GM19455 (cell line): ENCODE results near the gene CCDC39.
"Not testable (repeated sequence)": the region's sequence is repeated elsewhere in the genome, so short reads cannot be mapped to it uniquely, and the experiment has no call there.

Experiments used
- ATAC-seq: cut with Tn5 transposase; IDR thresholded peaks from one replicate; pipeline ENCODE4 v1.9.1; 2021; ENCODE audit not compliant: unreplicated experiment

Gene CCDC39

DNA sequence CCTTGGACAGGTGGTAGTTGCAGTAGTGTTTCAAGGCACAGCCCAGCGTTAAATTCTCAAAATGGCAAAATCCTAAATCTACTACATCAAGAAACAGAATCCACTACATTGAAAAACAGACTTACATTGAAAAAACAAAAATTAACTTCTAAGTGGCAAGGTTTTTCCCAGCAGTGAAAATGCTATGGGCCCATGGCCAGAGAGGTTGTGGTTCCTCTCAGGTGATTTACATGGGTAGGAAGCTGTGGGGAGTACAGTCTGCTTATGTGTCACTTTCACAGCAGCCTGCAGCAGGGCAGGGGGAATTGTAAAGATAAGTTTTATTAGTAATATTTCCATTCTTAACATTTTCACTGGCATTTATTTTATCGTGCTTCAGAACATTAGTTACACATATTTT is 52.4 kb downstream of the CCDC39 start:
- peak; percentile 82 for ATAC-seq

DNA sequence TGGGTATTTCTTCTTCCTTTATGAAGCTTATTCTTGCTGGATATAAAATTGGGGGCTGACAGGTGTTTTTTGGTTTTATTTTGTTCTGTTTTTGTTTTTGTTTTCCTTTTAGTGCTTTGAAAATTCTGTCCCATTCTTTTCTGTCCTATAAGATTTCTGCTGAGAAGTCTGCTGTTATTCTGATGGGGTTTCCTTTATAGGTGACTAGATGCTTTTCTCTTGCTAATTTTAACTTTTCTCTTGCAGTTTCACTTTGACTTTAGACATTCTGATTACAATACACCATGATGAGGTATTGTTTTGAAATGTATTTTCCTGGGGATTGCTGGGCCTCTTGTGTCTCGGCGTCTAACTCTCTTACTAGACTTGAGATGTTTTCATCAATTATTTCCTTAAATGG is 54.6 kb downstream of the CCDC39 start:
- peak; percentile 48 for ATAC-seq

DNA sequence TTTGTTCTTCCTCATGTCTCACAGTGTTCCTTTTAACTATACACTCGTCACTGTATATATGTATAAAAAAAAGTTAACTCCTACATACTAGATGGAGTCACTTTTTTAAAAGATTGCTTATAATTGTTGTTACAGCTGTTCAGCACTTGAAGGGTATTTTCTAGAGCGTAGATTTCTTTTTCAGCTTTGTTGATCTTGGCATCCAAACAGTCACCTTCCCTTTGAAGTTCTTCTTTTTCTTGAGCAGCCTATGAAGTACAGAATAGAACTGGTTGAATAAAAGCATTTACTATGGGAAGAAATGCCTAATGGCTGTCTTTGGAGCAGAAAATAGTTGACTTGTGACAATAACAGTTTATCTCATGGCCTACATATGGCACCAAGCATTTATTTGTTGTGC is 59.6 kb downstream of the CCDC39 start:
- no peak for ATAC-seq

DNA sequence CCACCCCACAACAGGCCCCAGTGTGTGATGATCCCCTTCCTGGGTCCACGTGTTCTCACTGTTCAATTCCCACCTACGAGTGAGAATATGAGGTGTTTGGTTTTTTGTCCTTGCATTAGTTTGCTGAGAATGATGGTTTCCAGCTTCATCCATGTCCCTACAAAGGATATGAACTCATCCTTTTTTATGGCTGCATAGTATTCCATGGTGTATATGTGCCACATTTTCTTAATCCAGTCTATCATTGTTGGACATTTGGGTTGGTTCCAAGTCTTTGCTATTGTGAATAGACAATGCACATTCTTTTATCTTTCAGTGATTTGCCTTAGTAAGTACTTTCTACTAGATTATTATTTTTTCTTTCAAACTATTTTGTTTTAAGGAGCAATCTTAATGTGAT is 60.7 kb downstream of the CCDC39 start:
- ATAC-seq, result not testable (repeated sequence)

DNA sequence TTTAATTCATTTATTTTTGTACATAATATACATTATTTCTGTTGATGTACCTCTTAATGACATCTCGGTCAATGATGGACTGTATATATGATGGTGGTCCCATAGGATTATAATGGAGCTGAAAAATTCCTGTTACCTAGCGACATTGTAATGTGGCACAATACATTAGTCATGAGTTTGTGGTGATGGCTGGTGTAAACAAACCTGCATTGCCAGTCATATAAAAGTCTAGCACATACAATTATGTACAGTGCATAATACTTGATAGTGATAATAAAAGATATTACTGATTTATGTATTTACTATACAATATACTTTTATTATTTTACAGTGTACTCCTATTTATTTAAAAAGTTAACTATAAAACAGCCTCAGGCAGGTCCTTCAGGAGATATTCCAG is 62.2 kb downstream of the CCDC39 start:
- ATAC-seq, result no peak

DNA sequence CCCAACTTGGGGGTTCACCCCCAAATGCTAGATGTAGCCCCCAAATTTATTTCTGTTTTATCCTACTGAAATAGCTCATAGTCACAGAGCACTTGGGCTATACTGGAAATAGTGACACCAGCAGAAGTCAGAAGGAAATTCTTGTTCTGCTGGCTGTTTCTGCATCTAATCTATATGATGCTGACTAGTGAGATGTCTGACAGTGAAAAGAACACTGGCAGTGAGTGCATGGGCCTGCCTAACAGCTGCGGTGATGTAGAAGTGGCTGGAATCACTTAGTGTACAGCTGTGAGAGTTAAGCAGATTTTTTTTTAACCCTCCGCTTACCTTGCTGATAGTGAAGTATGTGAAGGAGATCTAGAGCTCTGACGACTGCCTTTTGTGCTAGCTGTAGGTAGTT is 63.3 kb downstream of the CCDC39 start:
- ATAC-seq, result no peak

DNA sequence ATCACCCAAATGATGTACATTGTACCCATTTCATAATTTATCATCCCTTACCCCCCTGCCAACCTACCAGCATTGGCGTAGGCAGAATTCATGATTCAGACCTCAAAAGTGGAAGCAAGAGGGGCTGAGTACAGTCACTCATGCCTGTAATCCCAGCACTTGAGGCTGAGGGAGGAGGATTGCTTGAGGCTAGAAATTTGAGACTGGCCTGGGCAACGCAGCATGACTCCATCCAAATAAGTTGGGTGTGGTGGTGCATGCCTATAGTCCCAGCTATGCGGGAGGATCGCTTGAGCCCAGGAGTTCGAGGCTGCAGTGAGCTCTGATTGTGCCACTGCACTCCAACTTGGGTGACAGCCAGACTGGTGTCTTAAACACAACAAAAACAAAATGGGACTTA is 66.9 kb downstream of the CCDC39 start:
- ATAC-seq, result no peak

DNA sequence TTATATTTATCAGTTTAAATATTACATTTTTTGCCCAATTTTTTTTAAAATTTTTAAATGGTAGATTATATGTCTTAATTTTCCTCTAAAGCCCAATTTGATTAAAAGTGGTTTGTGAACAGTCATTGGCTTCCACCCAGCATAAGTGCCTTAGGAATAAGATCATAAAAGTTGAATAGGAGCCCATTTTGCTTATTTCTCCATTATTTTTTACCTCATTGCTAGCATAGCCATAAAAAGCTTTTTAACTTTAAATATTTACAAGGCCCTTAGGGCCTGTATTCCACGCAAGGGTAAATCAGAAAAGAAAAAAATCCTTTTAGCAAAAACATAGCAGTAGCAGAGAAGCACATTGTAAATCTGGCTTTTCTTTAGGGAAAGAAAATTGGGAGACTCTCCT is 68.3 kb downstream of the CCDC39 start:
- ATAC-seq, result no peak

DNA sequence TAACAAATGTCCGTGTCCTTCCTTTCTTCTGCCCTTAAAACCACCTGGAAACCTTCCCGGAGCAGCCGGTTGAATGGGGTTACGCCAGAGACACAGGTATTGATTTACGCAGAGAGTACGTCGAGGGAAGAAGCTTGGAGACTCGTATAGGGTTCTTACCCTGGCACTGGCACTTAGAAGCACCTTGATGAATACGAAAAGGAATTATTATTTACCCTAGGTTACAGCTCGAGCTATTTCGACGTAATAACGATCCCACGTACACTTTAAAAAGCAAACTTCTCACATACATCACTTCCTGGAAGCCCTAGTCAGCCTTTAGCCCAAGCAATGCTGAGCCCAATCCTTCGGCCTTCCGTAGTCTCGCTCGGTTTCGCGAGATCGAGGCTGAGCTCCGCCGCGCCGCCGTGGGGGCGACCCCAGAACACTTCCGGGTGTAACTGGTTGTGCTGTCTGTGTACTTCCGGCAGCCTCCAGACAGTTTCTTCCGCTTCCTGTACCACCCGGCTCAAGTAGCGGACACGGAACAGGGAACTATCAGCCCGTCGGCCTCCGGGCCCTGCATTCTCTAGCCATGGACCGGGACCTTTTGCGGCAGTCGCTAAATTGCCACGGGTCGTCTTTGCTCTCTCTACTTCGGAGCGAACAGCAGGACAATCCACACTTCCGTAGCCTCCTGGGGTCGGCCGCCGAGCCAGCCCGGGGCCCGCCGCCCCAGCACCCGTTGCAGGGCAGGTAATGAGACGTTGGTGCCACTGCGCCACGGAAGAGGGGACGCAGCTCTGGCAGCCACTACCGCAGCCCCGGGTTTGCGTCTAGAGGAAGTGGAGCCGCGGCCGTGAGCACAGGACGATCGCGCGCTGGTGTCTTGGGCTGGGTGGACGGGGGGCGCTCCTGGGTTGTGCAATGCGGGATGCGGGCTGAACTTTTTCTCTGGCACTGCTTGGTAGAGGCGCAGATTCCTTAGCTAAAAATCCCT is 77.3 kb downstream of the CCDC39 start, which contains the start of gene TTC14:
Gene TTC14 (plus strand): TSS at position 476 of the 979 bp plus-strand sequence. CDS start 99 bp downstream, at position 575.
- peak; percentile 98 for ATAC-seq

DNA sequence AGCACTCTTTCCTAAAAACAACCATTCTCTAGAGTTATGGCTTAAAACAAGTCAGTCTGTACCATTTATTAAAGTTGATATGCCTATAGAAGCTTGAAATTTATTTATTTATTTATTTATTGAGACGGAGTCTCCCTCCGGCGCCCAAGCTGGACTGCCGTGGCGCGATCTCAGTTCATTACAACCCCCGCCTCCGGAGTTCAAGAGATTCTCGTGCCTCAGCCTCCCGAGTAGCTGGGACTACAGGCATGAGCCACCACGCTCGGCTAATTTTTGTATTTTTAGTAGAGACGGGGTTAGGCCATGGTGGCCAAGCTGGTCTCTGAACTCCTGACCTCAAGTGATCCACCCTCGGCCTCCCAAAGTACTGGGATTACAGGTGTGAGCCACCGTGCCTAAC is 78.8 kb downstream of the CCDC39 start:
- no peak for ATAC-seq

DNA sequence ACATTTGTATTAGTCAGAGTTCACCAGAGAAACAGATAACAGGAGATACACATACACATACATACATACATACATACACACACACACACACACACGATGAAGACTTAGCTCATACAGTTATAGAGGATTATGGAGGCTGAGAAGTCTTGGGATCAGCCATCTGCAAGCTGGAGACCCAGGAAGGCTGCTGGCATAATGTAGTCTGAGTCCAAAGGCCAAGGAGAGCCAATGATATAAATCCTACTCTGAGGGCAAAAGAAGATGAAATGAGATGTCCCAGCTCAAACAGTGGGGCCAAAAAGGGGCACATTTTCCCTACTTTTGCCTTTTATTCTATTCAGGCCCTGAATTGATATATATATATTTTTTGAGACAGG is 83.7 kb downstream of the CCDC39 start:
- no peak for ATAC-seq

DNA sequence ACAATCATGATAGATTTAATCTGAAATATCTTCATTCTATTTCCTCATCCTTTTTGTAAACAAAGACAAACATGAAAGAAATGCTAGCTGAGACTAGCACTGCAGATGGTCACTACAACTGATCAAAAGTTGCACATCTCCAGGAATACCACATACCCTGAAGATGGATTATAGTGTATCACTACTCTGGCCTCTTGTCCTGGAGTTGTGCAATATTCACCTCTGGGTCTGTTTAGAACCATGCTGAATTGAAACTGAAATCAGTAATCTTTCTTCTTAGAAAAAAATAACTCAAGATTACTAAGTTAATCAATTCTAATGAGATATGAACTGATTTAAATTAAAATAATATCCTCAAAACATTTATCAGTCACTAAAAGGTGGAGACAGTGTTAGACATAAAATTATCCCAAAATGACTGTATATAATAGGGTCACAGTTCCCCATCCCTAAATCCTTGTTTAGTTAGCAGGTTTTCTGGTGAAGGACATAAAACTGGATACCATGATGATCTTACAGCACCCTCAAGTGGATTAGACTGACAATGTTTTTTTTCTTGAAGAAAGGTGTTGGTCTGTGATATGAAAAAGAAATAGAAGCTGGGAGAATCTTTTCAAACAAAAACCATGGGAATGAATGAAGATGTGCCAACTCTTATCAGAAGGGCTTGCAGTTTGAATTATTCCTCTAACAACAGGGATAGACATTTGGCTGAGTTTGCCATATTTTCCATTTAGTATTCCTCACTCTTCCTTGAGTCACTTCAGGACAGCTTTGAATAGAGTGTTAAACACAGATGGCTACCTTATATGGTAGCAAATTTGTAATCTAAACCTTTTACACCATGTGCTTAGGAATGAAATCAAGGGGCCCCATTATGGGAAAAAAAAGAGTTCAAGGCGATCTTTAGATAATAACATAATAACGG is 84.4 kb downstream of the CCDC39 start:
- no peak for ATAC-seq

DNA sequence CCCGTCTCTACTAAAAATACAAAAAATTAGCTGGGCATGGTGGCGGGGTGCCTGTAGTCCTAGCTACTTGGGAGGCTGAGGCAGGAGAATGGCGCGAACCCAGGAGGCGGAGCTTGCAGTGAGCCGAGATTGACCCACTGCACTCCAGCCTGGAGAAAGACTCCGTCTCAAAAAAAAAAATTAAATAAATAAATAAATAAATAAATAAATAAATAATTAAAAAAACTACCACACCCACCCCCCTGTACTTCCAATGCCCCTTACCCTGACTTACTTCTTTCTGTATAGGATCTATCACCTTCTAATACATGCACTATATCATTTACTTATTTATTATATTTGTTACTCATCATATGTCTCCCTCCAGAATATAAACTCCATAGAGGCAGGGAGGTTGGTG is 85.7 kb downstream of the CCDC39 start:
- not testable (repeated sequence) for ATAC-seq

DNA sequence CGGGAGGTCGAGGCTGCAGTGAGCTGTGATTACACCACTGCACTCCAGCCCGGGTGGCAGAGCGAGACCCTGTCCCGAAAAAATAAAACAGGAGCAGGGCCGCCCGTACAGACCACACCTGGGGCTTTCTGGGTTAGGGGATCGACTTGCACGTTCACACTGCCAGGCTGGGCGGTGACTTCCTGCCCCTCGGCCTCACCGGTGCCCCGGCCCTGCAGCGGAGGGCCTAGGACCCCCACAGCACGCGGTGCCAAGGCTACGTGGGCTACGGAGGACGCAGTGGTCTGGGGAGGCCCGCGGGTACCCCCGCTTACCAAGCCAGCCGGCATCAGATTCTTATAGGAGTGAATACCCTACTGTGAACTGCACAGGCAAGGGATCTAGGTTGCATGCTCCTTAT is 88.9 kb downstream of the CCDC39 start:
- no peak for ATAC-seq

DNA sequence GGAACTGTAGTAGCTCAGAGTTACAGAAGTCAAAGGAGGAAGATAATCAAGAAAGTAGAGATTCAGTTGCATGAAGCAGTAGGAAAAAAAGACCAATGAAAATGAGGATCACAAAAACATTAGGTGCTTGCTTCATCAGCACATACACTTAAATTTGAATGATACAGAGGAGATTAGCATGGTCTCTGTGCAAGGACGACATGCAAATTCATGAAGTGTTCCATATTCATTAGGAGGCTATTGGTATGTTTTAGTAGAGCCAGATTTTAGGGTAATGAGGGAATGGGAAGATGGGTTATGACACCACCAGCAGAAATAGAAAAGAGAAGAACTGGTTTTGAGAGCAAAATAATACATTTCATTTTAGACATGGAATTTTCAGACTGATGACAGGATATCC is 98.4 kb downstream of the CCDC39 start:
- no peak for ATAC-seq

DNA sequence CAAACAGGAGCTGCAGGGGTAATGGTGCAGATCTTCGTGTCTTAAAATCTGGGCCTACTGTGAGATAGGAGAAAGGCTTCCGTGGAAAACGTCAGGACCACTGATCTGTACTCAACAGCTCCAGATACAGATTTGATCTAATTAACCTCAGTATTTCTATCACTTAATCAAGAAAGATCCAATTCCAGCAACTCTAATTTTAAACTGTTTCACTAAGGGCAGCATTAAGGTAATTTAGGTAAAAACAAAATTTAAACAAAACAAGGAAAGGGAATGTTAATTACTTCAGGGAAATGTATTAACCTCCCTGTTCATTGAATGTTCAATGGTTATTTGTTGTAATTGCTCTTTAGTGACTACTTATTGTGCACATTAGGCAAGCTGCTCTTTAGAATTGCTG is 103.7 kb downstream of the CCDC39 start:
- ATAC-seq, result no peak

DNA sequence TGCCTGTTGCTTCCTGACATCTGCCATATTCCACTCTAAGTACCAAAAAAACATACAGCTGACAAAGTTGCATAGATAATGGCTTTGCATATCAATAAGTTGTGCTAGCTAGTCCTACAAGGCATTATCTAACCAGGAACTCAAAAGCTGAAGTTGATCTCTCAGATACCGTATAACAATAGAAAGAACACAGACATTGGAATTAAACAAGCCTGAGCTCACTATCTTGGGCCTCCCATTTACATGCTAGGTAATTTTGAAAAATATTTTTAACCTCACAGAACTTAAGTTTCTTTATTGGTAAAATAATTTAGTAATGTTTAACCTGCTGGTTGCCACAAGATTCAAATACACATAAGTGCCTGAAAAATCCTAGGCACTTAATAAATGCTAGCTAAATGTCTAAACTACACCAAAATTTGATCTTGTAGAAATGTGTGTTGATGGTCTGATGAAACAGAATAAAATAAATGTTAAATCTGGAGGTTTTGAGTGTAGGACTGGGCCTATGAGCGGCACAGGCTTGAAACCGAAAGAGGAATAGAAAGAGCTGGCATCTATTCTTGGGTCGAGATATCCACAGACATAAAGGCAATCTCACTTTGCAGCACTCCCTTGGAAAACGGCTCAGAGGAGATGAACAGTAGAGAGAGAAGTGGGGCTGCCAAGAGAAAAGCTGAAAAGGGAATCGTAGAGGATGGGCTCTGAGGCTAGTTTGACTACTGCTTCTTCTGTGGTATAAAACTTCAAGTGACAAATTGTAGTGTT is 107.3 kb downstream of the CCDC39 start:
- ATAC-seq, result peak; percentile 83

DNA sequence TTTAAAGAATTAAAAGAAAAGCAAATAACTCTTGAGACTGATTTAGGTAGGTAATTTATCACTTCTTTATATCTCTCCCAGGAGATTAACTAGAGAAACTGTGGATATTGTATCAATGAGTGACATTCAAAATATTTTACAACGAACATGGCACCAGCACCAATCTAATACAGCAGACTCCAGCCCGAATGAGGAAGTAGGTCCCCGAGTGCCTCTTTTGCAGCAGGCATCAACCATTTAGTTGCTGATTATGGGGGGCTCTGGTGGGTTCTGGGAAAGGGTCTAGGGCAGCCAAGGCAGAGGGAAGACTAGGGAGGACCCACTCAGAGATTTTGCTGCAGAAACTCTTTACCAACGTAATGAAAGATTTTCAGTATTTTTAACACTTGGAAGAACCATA is 109.1 kb downstream of the CCDC39 start:
- no peak for ATAC-seq

DNA sequence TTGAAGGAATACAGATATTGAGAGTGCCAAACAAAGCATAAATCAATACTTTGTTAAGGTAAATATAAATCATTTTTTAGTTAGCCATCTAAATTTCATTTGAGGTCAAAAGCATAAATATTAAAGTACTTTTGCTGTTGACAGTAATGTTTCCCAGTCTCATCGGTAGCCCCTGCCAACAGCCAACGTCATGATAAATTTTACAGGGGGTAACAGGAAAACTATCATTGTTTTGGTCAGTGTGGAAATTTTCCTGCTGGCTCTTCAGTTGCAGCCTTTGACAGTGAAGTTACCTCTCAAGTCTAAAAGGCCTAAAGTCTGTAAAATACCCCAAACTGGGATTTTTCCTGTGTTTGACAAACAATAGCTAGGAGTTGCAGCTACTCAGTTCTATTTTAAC is 114.6 kb downstream of the CCDC39 start:
- no peak for ATAC-seq
